Astrocyte (in vitro differentiated cells and primary cell): ENCODE measurements around the gene COL23A1. TPM values are rescaled to one million over a fixed set of nuclear protein-coding genes. Genes with fewer than 3 reads are reported as not detected.

Experiments used
- DNase-seq: peaks from one replicate; pipeline ENCODE4 v3.0.0-alpha.2; 2010; ENCODE audit warnings: low read depth
- FAIRE-seq: peaks from 2 replicates; lab custom pipeline; 2011; peaks lifted over from hg19 to GRCh38; lab: Jason Lieb, UNC
- H2AFZ ChIP-seq: 2 replicates; pipeline ENCODE4 v1.6.0; 2012; ENCODE audit warnings: low read depth, low read length, inconsistent platforms
- H3K27ac ChIP-seq: 2 replicates; pipeline ENCODE4 v1.5.1; 2011; ENCODE audit warnings: low read depth, low read length, inconsistent platforms
- H3K27me3 ChIP-seq: 2 replicates; pipeline ENCODE4 v1.6.0; 2011; ENCODE audit warnings: low read length, inconsistent platforms; ENCODE audit not compliant: insufficient read depth
- H3K36me3 ChIP-seq: 2 replicates; pipeline ENCODE4 v1.5.1; 2011; ENCODE audit warnings: low read length, inconsistent platforms; ENCODE audit not compliant: insufficient read depth
- H3K4me1 ChIP-seq: 2 replicates; pipeline ENCODE4 v1.5.1; 2011; ENCODE audit warnings: low read length, inconsistent platforms; ENCODE audit not compliant: insufficient read depth
- H3K4me2 ChIP-seq: 2 replicates; pipeline ENCODE4 v1.6.0; 2012; ENCODE audit warnings: low read length, inconsistent platforms
- H3K4me3 ChIP-seq: 2 replicates; pipeline ENCODE4 v1.5.1; 2011; ENCODE audit warnings: low read depth, mild to moderate bottlenecking, low read length, inconsistent platforms; ENCODE audit not compliant: insufficient read depth
- H3K79me2 ChIP-seq: 2 replicates; pipeline ENCODE4 v1.6.0; 2012; ENCODE audit warnings: mild to moderate bottlenecking, low read length, inconsistent platforms; ENCODE audit not compliant: insufficient read depth
- H3K9ac ChIP-seq: 2 replicates; pipeline ENCODE4 v1.6.0; 2012; ENCODE audit warnings: mild to moderate bottlenecking, low read length, inconsistent platforms
- H3K9me3 ChIP-seq: 2 replicates; pipeline ENCODE4 v1.5.1; 2012; ENCODE audit warnings: low read depth, mild to moderate bottlenecking, low read length, inconsistent platforms; ENCODE audit not compliant: insufficient read depth
- H4K20me1 ChIP-seq: 2 replicates; pipeline ENCODE4 v1.6.0; 2012; ENCODE audit warnings: low read length, inconsistent platforms; ENCODE audit not compliant: insufficient read depth
- H3K27ac Mint-ChIP-seq: one replicate; pipeline ENCODE4 v1.8.0; 2021; ENCODE audit warnings: mild to moderate bottlenecking, mixed read lengths; ENCODE audit not compliant: unreplicated experiment
- H3K27me3 Mint-ChIP-seq: one replicate; pipeline ENCODE4 v1.8.0; 2021; ENCODE audit warnings: low read depth, mixed read lengths; ENCODE audit not compliant: unreplicated experiment
- H3K36me3 Mint-ChIP-seq: one replicate; pipeline ENCODE4 v1.8.0; 2021; ENCODE audit warnings: low read depth, mixed read lengths; ENCODE audit not compliant: unreplicated experiment
- H3K4me1 Mint-ChIP-seq: one replicate; pipeline ENCODE4 v1.8.0; 2021; ENCODE audit warnings: low read depth, mixed read lengths; ENCODE audit not compliant: unreplicated experiment
- H3K4me3 Mint-ChIP-seq: one replicate; pipeline ENCODE4 v1.8.0; 2021; ENCODE audit warnings: mild to moderate bottlenecking, moderate library complexity, mixed read lengths; ENCODE audit not compliant: unreplicated experiment
- H3K9me3 Mint-ChIP-seq: one replicate; pipeline ENCODE4 v1.8.0; 2021; ENCODE audit warnings: mild to moderate bottlenecking, mixed read lengths; ENCODE audit not compliant: unreplicated experiment
- EZH2 ChIP-seq: IDR thresholded peaks from 2 replicates; pipeline ENCODE4 v1.6.1; 2012; ENCODE audit warnings: mild to moderate bottlenecking, low read length, inconsistent platforms; ENCODE audit not compliant: insufficient read depth
- total RNA-seq: library from RNA; stranded (reverse); gene quantifications from 2 replicates; pipeline ENCODE4 v1.2.1, GENCODE V29; 2021
- TF ChIP-seq, protein P1 (sequence below): IDR thresholded peaks from 2 replicates; pipeline ENCODE4 v1.5.1; 2011; ENCODE audit warnings: low read depth, mild to moderate bottlenecking, inconsistent platforms, low read length, moderate library complexity; ENCODE audit not compliant: insufficient read depth

The COL23A1 gene
- total RNA-seq, 1 donor from 2014 or later = 0.16 TPM

DNA sequence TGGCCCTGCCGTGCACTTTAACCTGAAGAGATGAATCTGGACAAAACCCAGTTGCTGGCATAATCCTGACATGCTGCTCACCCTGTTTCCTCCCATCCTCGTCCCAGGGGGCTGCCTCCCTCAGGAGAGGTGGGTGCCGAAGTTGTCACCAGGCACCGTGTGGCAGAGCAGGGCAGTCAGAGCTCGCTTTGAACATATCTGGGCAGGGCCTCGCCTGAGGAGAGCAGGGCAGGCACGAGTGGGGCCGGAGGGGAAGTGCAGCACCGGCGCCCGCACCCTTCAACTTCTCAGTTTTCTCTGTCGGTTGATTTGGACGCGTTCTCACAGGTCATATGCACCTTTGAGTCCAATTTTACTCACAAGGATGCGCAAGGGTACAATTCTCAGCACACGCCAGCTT lies 216.5 kb downstream of the COL23A1 start:
- Mint-ChIP-seq H3K4me1 (no peaks in the 10 kb centered on the region), H3K9me3 (peaks cover 17% of the 10 kb centered on the region), H3K36me3 (no peaks in the 10 kb centered on the region), H3K27me3 (peaks cover 54% of the 10 kb centered on the region), H3K4me3 (no peak overlapping the region), H3K27ac (no peak overlapping the region)
- Histone ChIP-seq H3K4me3 (no peak overlapping the region), H4K20me1 (no peaks in the 10 kb centered on the region), H3K4me2 (no peak overlapping the region), H3K9ac (no peak overlapping the region), H3K27ac (no peak overlapping the region), H3K27me3 (no peaks in the 10 kb centered on the region), H3K36me3 (no peaks in the 10 kb centered on the region), H3K79me2 (no peaks in the 10 kb centered on the region), H3K9me3 (peaks cover 5% of the 10 kb centered on the region), H3K4me1 (peaks cover 4% of the 10 kb centered on the region), H2AFZ (no peak overlapping the region)
- no peak for DNase-seq
- no peak for FAIRE-seq
- no peak for TF ChIP-seq EZH2
- TF ChIP-seq, protein P1, sequence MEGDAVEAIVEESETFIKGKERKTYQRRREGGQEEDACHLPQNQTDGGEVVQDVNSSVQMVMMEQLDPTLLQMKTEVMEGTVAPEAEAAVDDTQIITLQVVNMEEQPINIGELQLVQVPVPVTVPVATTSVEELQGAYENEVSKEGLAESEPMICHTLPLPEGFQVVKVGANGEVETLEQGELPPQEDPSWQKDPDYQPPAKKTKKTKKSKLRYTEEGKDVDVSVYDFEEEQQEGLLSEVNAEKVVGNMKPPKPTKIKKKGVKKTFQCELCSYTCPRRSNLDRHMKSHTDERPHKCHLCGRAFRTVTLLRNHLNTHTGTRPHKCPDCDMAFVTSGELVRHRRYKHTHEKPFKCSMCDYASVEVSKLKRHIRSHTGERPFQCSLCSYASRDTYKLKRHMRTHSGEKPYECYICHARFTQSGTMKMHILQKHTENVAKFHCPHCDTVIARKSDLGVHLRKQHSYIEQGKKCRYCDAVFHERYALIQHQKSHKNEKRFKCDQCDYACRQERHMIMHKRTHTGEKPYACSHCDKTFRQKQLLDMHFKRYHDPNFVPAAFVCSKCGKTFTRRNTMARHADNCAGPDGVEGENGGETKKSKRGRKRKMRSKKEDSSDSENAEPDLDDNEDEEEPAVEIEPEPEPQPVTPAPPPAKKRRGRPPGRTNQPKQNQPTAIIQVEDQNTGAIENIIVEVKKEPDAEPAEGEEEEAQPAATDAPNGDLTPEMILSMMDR = no peak

DNA sequence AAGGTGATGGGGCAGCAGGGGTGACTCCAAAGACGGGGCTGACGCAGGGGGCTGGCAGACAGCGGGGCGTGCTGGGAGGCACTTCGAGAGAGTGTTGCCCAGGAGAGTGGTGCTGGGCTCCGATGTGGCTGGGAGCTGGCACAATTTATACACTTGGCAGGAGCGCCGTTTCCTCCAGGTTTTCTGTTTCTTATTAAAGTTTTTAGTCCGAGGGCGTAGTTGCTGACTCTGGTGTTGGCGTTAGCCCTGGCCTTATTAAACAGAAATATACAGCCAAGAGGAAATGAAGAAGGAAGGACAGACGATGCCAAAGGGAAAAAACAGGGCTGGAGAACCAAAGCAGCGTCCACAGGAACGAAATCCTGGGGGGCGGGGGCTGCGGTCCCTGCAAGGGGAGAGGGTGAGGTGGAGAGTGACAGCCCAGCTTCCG lies 218.0 kb downstream of the COL23A1 start:
- Mint-ChIP-seq H3K27me3 (peaks cover 49% of the 10 kb centered on the region), H3K4me3 (no peak overlapping the region), H3K9me3 (peaks cover 17% of the 10 kb centered on the region), H3K4me1 (peaks cover 8% of the 10 kb centered on the region), H3K36me3 (no peaks in the 10 kb centered on the region), H3K27ac (no peak overlapping the region)
- Histone ChIP-seq H3K4me1 (peaks cover 4% of the 10 kb centered on the region), H3K27me3 (no peaks in the 10 kb centered on the region), H3K36me3 (no peaks in the 10 kb centered on the region), H2AFZ (no peak overlapping the region), H3K79me2 (no peaks in the 10 kb centered on the region), H3K9me3 (peaks cover 7% of the 10 kb centered on the region), H3K9ac (no peak overlapping the region), H4K20me1 (no peaks in the 10 kb centered on the region), H3K4me3 (no peak overlapping the region), H3K4me2 (peak overlapping the region; percentile 30), H3K27ac (no peak overlapping the region)
- DNase-seq (no peak), FAIRE-seq (no peak)
- TF ChIP-seq, protein P1 = no peak
- no peak for TF ChIP-seq EZH2

DNA sequence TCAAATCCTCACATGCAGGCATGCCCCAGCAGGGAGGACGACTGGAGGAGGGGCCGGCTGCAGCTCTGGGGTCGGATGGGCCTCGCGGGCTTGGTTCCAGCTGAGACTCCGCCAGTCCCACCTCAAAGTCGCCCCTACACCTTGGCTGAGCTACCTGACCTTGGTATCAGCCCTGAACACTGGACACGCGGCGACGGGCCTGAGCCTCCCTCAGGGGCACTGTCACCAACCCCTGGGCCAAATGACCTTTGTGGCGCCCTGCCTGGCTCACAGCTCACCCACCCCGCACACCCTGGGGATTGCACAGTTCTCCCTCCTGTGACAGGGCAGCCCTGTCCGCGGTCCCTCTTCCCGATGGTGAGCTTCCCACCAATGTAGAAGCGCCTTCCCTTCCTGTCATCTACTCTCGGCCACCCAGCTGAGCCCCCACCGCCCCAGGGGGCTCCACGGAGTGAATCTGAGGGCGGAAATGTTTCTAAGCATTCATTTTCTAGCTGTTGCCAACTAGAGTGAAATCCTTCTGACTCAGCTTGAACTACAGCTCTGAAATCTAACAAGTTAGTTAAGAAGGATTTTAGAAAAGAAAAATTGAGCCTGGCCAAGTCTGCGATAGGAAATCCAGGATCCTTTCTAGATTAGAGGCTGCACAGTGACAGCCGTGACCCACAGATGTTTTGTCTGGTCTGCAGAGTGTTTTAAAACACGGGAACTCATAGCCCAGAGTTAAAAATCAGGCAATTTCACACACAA lies 218.7 kb downstream of the COL23A1 start:
- Histone ChIP-seq H3K4me1 (peaks cover 4% of the 10 kb centered on the region), H3K36me3 (no peaks in the 10 kb centered on the region), H3K9ac (no peak overlapping the region), H3K27ac (no peak overlapping the region), H3K9me3 (peaks cover 7% of the 10 kb centered on the region), H4K20me1 (no peaks in the 10 kb centered on the region), H3K27me3 (no peaks in the 10 kb centered on the region), H3K4me2 (peak overlapping the region; percentile 30), H2AFZ (no peak overlapping the region), H3K79me2 (no peaks in the 10 kb centered on the region), H3K4me3 (no peak overlapping the region)
- no peak overlapping the region for H3K27ac Mint-ChIP-seq
- TF ChIP-seq, protein P1 = no peak
- no peak for TF ChIP-seq EZH2
- H3K4me3 Mint-ChIP-seq = peak overlapping the region; percentile 40
- H3K27me3 Mint-ChIP-seq = peaks cover 48% of the 10 kb centered on the region
- FAIRE-seq (no peak), DNase-seq (no peak)
- peaks cover 13% of the 10 kb centered on the region for H3K9me3 Mint-ChIP-seq
- peaks cover 8% of the 10 kb centered on the region for H3K4me1 Mint-ChIP-seq
- H3K36me3 Mint-ChIP-seq = no peaks in the 10 kb centered on the region
